MM.1S (cell line): Measurements from ENCODE around the gene ZNF691.

ENCODE experiments used
- CTCF ChIP-seq: fragments of 300-600 bp; sonication (generic); IDR thresholded peaks from 2 replicates; pipeline ENCODE4 v1.5.1; 2016; ENCODE audit warnings: antibody characterized with exemption, low read length, mixed read lengths
- EZH2 ChIP-seq: fragments of 300-600 bp; sonication (generic); optimal IDR thresholded peaks from 2 replicates; pipeline ENCODE3; 2017; ENCODE audit warnings: low read depth, mild to moderate bottlenecking, antibody characterized with exemption, low read length, mixed read lengths
- EZH2phosphoT487 ChIP-seq: fragments of 300-600 bp; sonication (generic); IDR thresholded peaks from 2 replicates; pipeline ENCODE4 v1.6.1; 2018; ENCODE audit warnings: antibody characterized with exemption, low read length

- TF ChIP-seq CTCF = no peak
- TF ChIP-seq EZH2phosphoT487 = no peak
- TF ChIP-seq EZH2 = no peak
Measured at GRCh38 chr1:42822800-42823392, 23.5 kb upstream of the ZNF691 start.
